ENCODE data around the gene RND1. TPM values are rescaled to one million over a fixed set of nuclear protein-coding genes. Genes with fewer than 3 reads are reported as not detected.
A peak's percentile ranks its signal among the peaks of the same experiment; 100 is the strongest.

Gene RND1
- total RNA-seq, 2 donors from 2014 or later: 1.8 to 2.6 TPM

GRCh38 chr12:48822139-48822538 is 43.5 kb downstream of the RND1 start:
- no peak overlapping the region for H3K4me3 ChIP-seq
- peaks cover 4 to 18% of the 10 kb centered on the region in 2 donors for H3K4me1 ChIP-seq (ENCODE audit: control insufficient read depth in 1 of 2, low read depth in 2 of 2)

DNA sequence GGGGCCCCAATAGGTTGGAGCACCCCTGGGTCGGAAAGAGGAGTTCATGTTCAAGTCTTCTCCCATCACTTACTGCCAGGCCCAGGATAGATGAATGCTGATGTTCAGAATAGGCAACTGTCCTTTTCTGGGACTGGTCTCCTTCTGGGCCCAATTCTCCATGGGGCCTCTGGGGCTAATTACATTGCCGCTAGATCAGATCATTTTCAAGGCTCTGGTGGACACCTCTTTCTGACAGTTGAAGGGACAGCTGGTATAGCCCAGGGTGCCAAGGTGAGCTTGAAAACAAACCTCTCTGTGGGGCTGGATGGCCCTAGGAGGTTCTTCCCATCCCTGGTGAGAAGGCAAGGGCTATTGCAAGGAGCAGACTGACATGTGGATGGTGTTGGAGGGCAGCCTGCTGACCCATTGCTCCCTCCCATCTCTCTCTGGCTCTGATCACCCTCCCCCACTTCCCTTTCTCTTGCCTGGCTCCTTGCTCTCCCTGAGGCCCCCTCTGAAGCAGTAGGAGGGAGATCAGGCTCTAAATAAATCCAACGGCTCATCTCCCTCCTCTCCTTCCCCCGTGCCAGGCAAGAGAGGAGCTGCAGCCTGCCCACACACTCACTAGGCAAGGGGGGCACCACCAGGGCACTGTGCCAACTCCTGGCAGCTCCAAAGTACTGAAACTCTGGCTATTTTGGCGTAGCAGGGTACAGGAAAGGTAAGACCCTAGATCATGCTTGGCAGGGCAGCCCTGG is 45.5 kb downstream of the RND1 start:
- Histone ChIP-seq H3K9me3 (no peaks in the 10 kb centered on the region), H3K36me3 (peaks cover 7% of the 10 kb centered on the region), H3K27me3 (replicated peaks; ENCODE audit: insufficient read depth) (no peaks in the 10 kb centered on the region), H3K4me3 (no peak overlapping the region), H3K4me1 (ENCODE audit: control insufficient read depth in 1 of 2, low read depth in 2 of 2) (peaks cover 11 to 29% of the 10 kb centered on the region in 2 donors), H3K27ac (no peak overlapping the region)
- TF ChIP-seq CTCF (IDR thresholded peaks at IDR 0.05): no peak
- ATAC-seq (ENCODE audit: insufficient number of reproducible peaks, low FRiP score, low read depth): no peak
- no peak for DNase-seq (ENCODE audit: low spot score)

More at GRCh38 chr12:48822139-48822538, 43.5 kb downstream of the RND1 start:
- Histone ChIP-seq H3K9me3 (no peaks in the 10 kb centered on the region), H3K36me3 (peaks cover 10% of the 10 kb centered on the region), H3K27me3 (replicated peaks; ENCODE audit: insufficient read depth) (no peaks in the 10 kb centered on the region), H3K27ac (no peak overlapping the region)
- DNase-seq (ENCODE audit: low spot score): no peak
- no peak for ATAC-seq (ENCODE audit: insufficient number of reproducible peaks, low FRiP score, low read depth)
- TF ChIP-seq CTCF (IDR thresholded peaks at IDR 0.05): no peak

- H3K27me3 ChIP-seq (replicated peaks; ENCODE audit: insufficient read depth): no peaks in the 10 kb centered on the region
- H3K9me3 ChIP-seq: no peaks in the 10 kb centered on the region
- ATAC-seq (ENCODE audit: insufficient number of reproducible peaks, low FRiP score, low read depth) (no peak), DNase-seq (ENCODE audit: low spot score) (no peak)
- TF ChIP-seq CTCF (IDR thresholded peaks at IDR 0.05): no peak
- no peak overlapping the region for H3K27ac ChIP-seq
- H3K4me1 ChIP-seq (ENCODE audit: control insufficient read depth in 1 of 2, low read depth in 2 of 2): peaks cover 11 to 30% of the 10 kb centered on the region in 2 donors
- H3K4me3 ChIP-seq: peak overlapping the region; percentile 91
- H3K36me3 ChIP-seq: peaks cover 4% of the 10 kb centered on the region
Observed at GRCh38 chr12:48818831-48819590, 46.7 kb downstream of the RND1 start.

- no peaks in the 10 kb centered on the region for H3K27me3 ChIP-seq (replicated peaks; ENCODE audit: insufficient read depth)
- ATAC-seq (ENCODE audit: insufficient number of reproducible peaks, low FRiP score, low read depth) (no peak), DNase-seq (ENCODE audit: low spot score) (no peak)
- no peak within 1 kb of the TSS for H3K27ac ChIP-seq
- H3K9me3 ChIP-seq: no peaks in the 10 kb centered on the region
- peaks cover 14 to 37% of the 10 kb centered on the region in 2 donors for H3K4me1 ChIP-seq (ENCODE audit: control insufficient read depth in 1 of 2, low read depth in 2 of 2)
- peak within 1 kb of the TSS; percentile 91 for H3K4me3 ChIP-seq
- no peak for TF ChIP-seq CTCF (IDR thresholded peaks at IDR 0.05)
- no peaks in the 10 kb centered on the region for H3K36me3 ChIP-seq
Observed at GRCh38 chr12:48817873-48818830, 47.5 kb downstream of the RND1 start, which contains the start of gene CACNB3. Gene CACNB3 (plus strand): TSS chr12:48818496. CDS start chr12:48818930, 434 bp downstream.

All from thoracic aorta (tissue), 2 donors.